MM.1S (cell line): Measurements from ENCODE around the gene TGFBR3L.

ENCODE experiments used
- EZH2 ChIP-seq: fragments of 300-600 bp; sonication (generic); optimal IDR thresholded peaks from 2 replicates; pipeline ENCODE3; 2017; ENCODE audit warnings: low read depth, mild to moderate bottlenecking, antibody characterized with exemption, low read length, mixed read lengths
- EZH2phosphoT487 ChIP-seq: fragments of 300-600 bp; sonication (generic); IDR thresholded peaks from 2 replicates; pipeline ENCODE4 v1.6.1; 2018; ENCODE audit warnings: antibody characterized with exemption, low read length
- TF ChIP-seq, protein P1 (sequence below): fragments of 300-600 bp; sonication (generic); IDR thresholded peaks from 2 replicates; pipeline ENCODE4 v1.5.1; 2016; ENCODE audit warnings: antibody characterized with exemption, low read length, mixed read lengths

DNA sequence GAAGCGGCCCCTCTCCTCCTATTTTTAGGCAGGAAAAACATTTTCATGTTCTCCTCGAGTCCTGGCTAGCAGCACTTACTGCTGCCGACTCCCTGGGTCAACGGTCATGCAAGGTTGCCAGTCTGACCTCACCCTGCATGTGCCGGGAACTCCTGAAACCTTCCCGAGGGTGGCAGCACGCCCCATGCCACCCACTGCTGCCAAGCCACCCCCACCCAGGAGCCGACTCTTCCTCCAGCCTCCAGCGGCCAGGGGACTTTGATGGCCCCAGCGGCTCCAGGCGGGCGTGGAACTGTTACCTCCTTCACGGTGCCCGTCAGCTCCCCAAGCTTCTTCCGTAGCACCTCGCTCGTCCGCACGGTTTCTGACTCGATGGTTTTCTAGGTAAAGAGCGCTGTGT is 20.1 kb downstream of the TGFBR3L start:
- TF ChIP-seq, protein P1, sequence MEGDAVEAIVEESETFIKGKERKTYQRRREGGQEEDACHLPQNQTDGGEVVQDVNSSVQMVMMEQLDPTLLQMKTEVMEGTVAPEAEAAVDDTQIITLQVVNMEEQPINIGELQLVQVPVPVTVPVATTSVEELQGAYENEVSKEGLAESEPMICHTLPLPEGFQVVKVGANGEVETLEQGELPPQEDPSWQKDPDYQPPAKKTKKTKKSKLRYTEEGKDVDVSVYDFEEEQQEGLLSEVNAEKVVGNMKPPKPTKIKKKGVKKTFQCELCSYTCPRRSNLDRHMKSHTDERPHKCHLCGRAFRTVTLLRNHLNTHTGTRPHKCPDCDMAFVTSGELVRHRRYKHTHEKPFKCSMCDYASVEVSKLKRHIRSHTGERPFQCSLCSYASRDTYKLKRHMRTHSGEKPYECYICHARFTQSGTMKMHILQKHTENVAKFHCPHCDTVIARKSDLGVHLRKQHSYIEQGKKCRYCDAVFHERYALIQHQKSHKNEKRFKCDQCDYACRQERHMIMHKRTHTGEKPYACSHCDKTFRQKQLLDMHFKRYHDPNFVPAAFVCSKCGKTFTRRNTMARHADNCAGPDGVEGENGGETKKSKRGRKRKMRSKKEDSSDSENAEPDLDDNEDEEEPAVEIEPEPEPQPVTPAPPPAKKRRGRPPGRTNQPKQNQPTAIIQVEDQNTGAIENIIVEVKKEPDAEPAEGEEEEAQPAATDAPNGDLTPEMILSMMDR, result no peak
- no peak for TF ChIP-seq EZH2
- no peak for TF ChIP-seq EZH2phosphoT487
